BE2C (cell line): ENCODE measurements around the gene ADSL.
"Not testable (repeated sequence)": the region's sequence is repeated elsewhere in the genome, so short reads cannot be mapped to it uniquely, and the experiment has no call there.

ENCODE experiments used
- DNase-seq: peaks from one replicate; pipeline ENCODE4 v3.0.0-alpha.2; 2020
- H3K27me3 ChIP-seq: fragments of 250-450 bp; sonication (Bioruptor Pico); 2 replicates; pipeline ENCODE4 v1.5.1; 2020; ENCODE audit warnings: mild to moderate bottlenecking
- H3K36me3 ChIP-seq: fragments of 250-450 bp; sonication (Bioruptor Pico); 2 replicates; pipeline ENCODE4 v1.5.1; 2020; ENCODE audit warnings: mild to moderate bottlenecking
- H3K4me1 ChIP-seq: fragments of 250-450 bp; sonication (Bioruptor Pico); 2 replicates; pipeline ENCODE4 v1.5.1; 2020
- H3K4me3 ChIP-seq: 2 replicates; pipeline ENCODE4 v1.5.1; 2011; ENCODE audit warnings: low read depth, low read length
- H3K9me3 ChIP-seq: fragments of 250-450 bp; sonication (Bioruptor Pico); 2 replicates; pipeline ENCODE4 v1.5.1; 2020
- CTCF ChIP-seq: IDR thresholded peaks from 2 replicates; pipeline ENCODE4 v1.5.1; 2012; ENCODE audit warnings: mild to moderate bottlenecking, low read depth, low read length

ADSL gene

GRCh38 chr22:40377931-40378330 is 31.6 kb downstream of the ADSL start:
- DNase-seq = no peak
- peaks cover 5% of the 10 kb centered on the region for H3K4me1 ChIP-seq
- no peaks in the 10 kb centered on the region; the same call in 1 of the 2 replicates for H3K9me3 ChIP-seq
- no peaks in the 10 kb centered on the region for H3K27me3 ChIP-seq
- H3K36me3 ChIP-seq = 0 out of 2 replicates have a peak, but pooled peaks cover 2% of the 10 kb centered on the region
- no peak for TF ChIP-seq CTCF
- H3K4me3 ChIP-seq = no peak overlapping the region

GRCh38 chr22:40378448-40378847 is 32.1 kb downstream of the ADSL start:
- H3K36me3 ChIP-seq, H3K27me3 ChIP-seq, H3K9me3 ChIP-seq, H3K4me1 ChIP-seq, DNase-seq, H3K4me3 ChIP-seq: not testable (repeated sequence)

GRCh38 chr22:40381461-40381860 is 35.2 kb downstream of the ADSL start:
- Histone ChIP-seq H3K9me3 (no peaks in the 10 kb centered on the region; the same call in 1 of the 2 replicates), H3K4me3 (no peak overlapping the region), H3K36me3 (0 out of 2 replicates have a peak, but pooled peaks cover 2% of the 10 kb centered on the region), H3K4me1 (no peaks in the 10 kb centered on the region), H3K27me3 (no peaks in the 10 kb centered on the region)
- no peak for TF ChIP-seq CTCF
- DNase-seq = no peak

GRCh38 chr22:40383905-40384304 is 37.6 kb downstream of the ADSL start:
- no peak overlapping the region for H3K4me3 ChIP-seq
- TF ChIP-seq CTCF = no peak
- H3K27me3 ChIP-seq = no peaks in the 10 kb centered on the region
- DNase-seq = no peak
- no peaks in the 10 kb centered on the region for H3K4me1 ChIP-seq
- H3K36me3 ChIP-seq = 0 out of 2 replicates have a peak, but pooled peaks cover 2% of the 10 kb centered on the region
- no peaks in the 10 kb centered on the region; the same call in 1 of the 2 replicates for H3K9me3 ChIP-seq

- no peak for DNase-seq
- no peak for TF ChIP-seq CTCF
- Histone ChIP-seq H3K27me3 (no peaks in the 10 kb centered on the region), H3K36me3 (no peaks in the 10 kb centered on the region), H3K4me1 (no peaks in the 10 kb centered on the region), H3K9me3 (no peaks in the 10 kb centered on the region; the same call in 1 of the 2 replicates), H3K4me3 (no peak overlapping the region)
Observed at GRCh38 chr22:40385036-40385782, 38.9 kb downstream of the ADSL start.

GRCh38 chr22:40387746-40388145 is 41.4 kb downstream of the ADSL start:
- Histone ChIP-seq H3K27me3 (no peaks in the 10 kb centered on the region), H3K4me3 (no peak overlapping the region), H3K9me3 (no peaks in the 10 kb centered on the region), H3K36me3 (no peaks in the 10 kb centered on the region), H3K4me1 (no peaks in the 10 kb centered on the region)
- DNase-seq = no peak
- TF ChIP-seq CTCF = no peak
